Measurements from ENCODE around the gene GLRA3. TPM values are rescaled to one million over a fixed set of nuclear protein-coding genes. Genes with fewer than 3 reads are reported as not detected.

GLRA3 gene
- total and polyA plus RNA-seq, 2 donors (not counting 3 experiments of a cell fraction or from before 2014, with no cell fraction given) = not detected

DNA sequence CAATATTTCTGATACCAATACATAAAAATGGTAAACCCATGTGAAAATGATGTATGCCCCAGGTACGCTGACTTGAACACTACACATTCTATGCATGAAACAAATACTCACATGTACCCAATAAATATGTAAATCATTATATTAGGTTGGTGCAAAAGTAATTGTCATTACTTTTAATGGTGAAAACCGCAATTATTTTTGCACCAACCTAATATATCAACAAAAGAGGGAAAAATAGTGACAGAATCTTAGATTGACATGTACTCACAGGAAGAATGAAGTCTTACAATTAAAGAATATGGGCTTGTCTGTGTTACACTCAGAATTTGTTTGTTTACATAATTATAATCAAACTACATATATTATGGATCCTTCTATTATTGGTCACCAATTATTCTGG lies 82.3 kb downstream of the GLRA3 start:
- H3K27me3 ChIP-seq (ENCODE audit: control insufficient read depth in 2 of 2, insufficient read depth in 2 of 2, low read length in 2 of 2) = no peaks in the 10 kb centered on the region
- no peak overlapping the region for H3K4me3 ChIP-seq (replicated peaks in 1 of 3; ENCODE audit: insufficient read depth in 1 of 3, low read depth in 1 of 3, low read length in 3 of 3)
- H3K4me2 ChIP-seq (ENCODE audit: insufficient read depth, low read length) = no peak overlapping the region
- H3K9me1 ChIP-seq (replicated peaks; ENCODE audit: control insufficient read depth, extremely low read depth, insufficient read depth, low read length) = no peaks in the 10 kb centered on the region
- FAIRE-seq = no peak
- no peaks in the 10 kb centered on the region for H3K4me1 ChIP-seq (ENCODE audit: control insufficient read depth, extremely low read depth, insufficient read depth, low read length)
- H3K27ac ChIP-seq (ENCODE audit: insufficient read depth, low read depth, low read length) = no peak overlapping the region
- no peak overlapping the region for H2AFZ ChIP-seq (ENCODE audit: low read depth, low read length)
- H3K79me2 ChIP-seq (ENCODE audit: control insufficient read depth, insufficient read depth, low read length) = no peaks in the 10 kb centered on the region
- no peaks in the 10 kb centered on the region for H4K20me1 ChIP-seq (replicated peaks; ENCODE audit: control insufficient read depth, extremely low read depth, insufficient read depth, low read length)
- ChIA-PET CTCF (no interaction called here), POLR2A (no interaction called here)
- no peak for DNase-seq (ENCODE audit: low read depth, low spot score)
- intact Hi-C loops (cut with micrococcal nuclease) (no loop called here), dilution Hi-C loops (cut with MboI; ENCODE audit: extremely low pct_ligation_motif_present, low sequenced_read_pairs) (no loop called here)
- H3K9me3 ChIP-seq (replicated peaks; ENCODE audit: control insufficient read depth, insufficient read depth, low read length) = no peaks in the 10 kb centered on the region
- no peaks in the 10 kb centered on the region for H3K36me3 ChIP-seq (ENCODE audit: control insufficient read depth in 2 of 2, extremely low read depth in 1 of 2, insufficient read depth in 2 of 2, low read length in 2 of 2)
- no peak for TF ChIP-seq POLR2A (IDR thresholded peaks at IDR 0.05; ENCODE audit: low read depth, low read length)
- no TSS peak for BruUV-seq (replicated peaks)
- no peak overlapping the region for H3K9ac ChIP-seq (replicated peaks; ENCODE audit: extremely low read depth, insufficient read depth, low read length)

- H4K20me1 ChIP-seq (replicated peaks; ENCODE audit: control insufficient read depth, extremely low read depth, insufficient read depth, low read length) = no peaks in the 10 kb centered on the region
- H3K27ac ChIP-seq (ENCODE audit: insufficient read depth, low read depth, low read length) = no peak overlapping the region
- no peaks in the 10 kb centered on the region for H3K9me1 ChIP-seq (replicated peaks; ENCODE audit: control insufficient read depth, extremely low read depth, insufficient read depth, low read length)
- POLR2A ChIA-PET = no interaction called here
- intact Hi-C loops (cut with micrococcal nuclease) = no loop called here
- H3K27me3 ChIP-seq (ENCODE audit: control insufficient read depth in 2 of 2, insufficient read depth in 2 of 2, low read length in 2 of 2) = no peaks in the 10 kb centered on the region
- FAIRE-seq = no peak
- no peaks in the 10 kb centered on the region for H3K36me3 ChIP-seq (ENCODE audit: control insufficient read depth in 2 of 2, extremely low read depth in 1 of 2, insufficient read depth in 2 of 2, low read length in 2 of 2)
- no peaks in the 10 kb centered on the region for H3K9me3 ChIP-seq (replicated peaks; ENCODE audit: control insufficient read depth, insufficient read depth, low read length)
- H3K79me2 ChIP-seq (ENCODE audit: control insufficient read depth, insufficient read depth, low read length) = no peaks in the 10 kb centered on the region
- DNase-seq (ENCODE audit: low read depth, low spot score) = no peak
- no peaks in the 10 kb centered on the region for H3K4me1 ChIP-seq (ENCODE audit: control insufficient read depth, extremely low read depth, insufficient read depth, low read length)
- no peak overlapping the region for H3K4me3 ChIP-seq (replicated peaks in 1 of 3; ENCODE audit: insufficient read depth in 1 of 3, low read depth in 1 of 3, low read length in 3 of 3)
- dilution Hi-C loops (cut with MboI; ENCODE audit: extremely low pct_ligation_motif_present, low sequenced_read_pairs) = no loop called here
- H3K9ac ChIP-seq (replicated peaks; ENCODE audit: extremely low read depth, insufficient read depth, low read length) = no peak overlapping the region
- CTCF ChIA-PET = no interaction called here
- TF ChIP-seq, protein P1, sequence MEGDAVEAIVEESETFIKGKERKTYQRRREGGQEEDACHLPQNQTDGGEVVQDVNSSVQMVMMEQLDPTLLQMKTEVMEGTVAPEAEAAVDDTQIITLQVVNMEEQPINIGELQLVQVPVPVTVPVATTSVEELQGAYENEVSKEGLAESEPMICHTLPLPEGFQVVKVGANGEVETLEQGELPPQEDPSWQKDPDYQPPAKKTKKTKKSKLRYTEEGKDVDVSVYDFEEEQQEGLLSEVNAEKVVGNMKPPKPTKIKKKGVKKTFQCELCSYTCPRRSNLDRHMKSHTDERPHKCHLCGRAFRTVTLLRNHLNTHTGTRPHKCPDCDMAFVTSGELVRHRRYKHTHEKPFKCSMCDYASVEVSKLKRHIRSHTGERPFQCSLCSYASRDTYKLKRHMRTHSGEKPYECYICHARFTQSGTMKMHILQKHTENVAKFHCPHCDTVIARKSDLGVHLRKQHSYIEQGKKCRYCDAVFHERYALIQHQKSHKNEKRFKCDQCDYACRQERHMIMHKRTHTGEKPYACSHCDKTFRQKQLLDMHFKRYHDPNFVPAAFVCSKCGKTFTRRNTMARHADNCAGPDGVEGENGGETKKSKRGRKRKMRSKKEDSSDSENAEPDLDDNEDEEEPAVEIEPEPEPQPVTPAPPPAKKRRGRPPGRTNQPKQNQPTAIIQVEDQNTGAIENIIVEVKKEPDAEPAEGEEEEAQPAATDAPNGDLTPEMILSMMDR (IDR thresholded peaks at IDR 0.05; ENCODE audit: extremely low read depth in 1 of 2, insufficient read depth in 1 of 2, low read depth in 1 of 2, low read length in 2 of 2) = no peak
- TF ChIP-seq GATA2 (IDR thresholded peaks at IDR 0.05; ENCODE audit: insufficient read depth, insufficient read length, low read depth, low read length) (no peak), JUN (IDR thresholded peaks at IDR 0.05; ENCODE audit: borderline replicate concordance, insufficient read depth, insufficient read length, low read depth) (no peak), POLR2AphosphoS5 (IDR thresholded peaks at IDR 0.05; ENCODE audit: insufficient read depth, low read depth, low read length) (no peak), FOS (IDR thresholded peaks at IDR 0.05; ENCODE audit: borderline replicate concordance, insufficient read depth, low read length) (no peak), EZH2 (IDR thresholded peaks at IDR 0.05; ENCODE audit: borderline replicate concordance, low read depth, low read length, severe bottlenecking) (no peak), MAX (IDR thresholded peaks at IDR 0.05; ENCODE audit: insufficient read depth, insufficient read length) (no peak), MYC (IDR thresholded peaks at IDR 0.05; ENCODE audit: low read depth, low read length) (no peak), POLR2A (IDR thresholded peaks at IDR 0.05; ENCODE audit: low read depth, low read length) (no peak)
- H3K4me2 ChIP-seq (ENCODE audit: insufficient read depth, low read length) = no peak overlapping the region
- no peak overlapping the region for H2AFZ ChIP-seq (ENCODE audit: low read depth, low read length)
- no TSS peak for BruUV-seq (replicated peaks)
Measured at GRCh38 chr4:174742561-174742960, 86.5 kb downstream of the GLRA3 start.
